SK-N-SH (cell line): ENCODE results near the gene RCE1. TPM values are rescaled to one million over a fixed set of nuclear protein-coding genes. Genes with fewer than 3 reads are reported as not detected.

ENCODE experiments used
- CTCF ChIA-PET: fragments of 300-600, 350-600 bp; formaldehyde crosslinking; extraction: SDS; loops from one replicate; lab custom pipeline; 2021; lab: Yijun Ruan, JAX
- POLR2A ChIA-PET: fragments of 350-600 bp; sonication (Branson Sonifier 250); formaldehyde crosslinking; extraction: SDS; loops from one replicate; lab custom pipeline; 2020; ENCODE audit warnings: antibody characterized with exemption, inconsistent platforms; lab: Yijun Ruan, JAX
- DNase-seq: peaks from one replicate; pipeline ENCODE4 v3.0.0; 2012
- H2AFZ ChIP-seq: fragments of 200-600 bp; sonication (generic); 2 replicates; pipeline ENCODE4 v1.8.1; 2016; ENCODE audit warnings: antibody characterized with exemption, mild to moderate bottlenecking, low read depth
- H3F3A ChIP-seq: fragments of 200-600 bp; sonication (generic); replicated peaks from 2 replicates; pipeline ENCODE3; 2016; ENCODE audit warnings: antibody characterized with exemption, mild to moderate bottlenecking; ENCODE audit not compliant: insufficient read depth
- H3K27ac ChIP-seq, 2 experiments: fragments of 200-500 bp in 1 of 2; fragments of 200-600 bp in 1 of 2; sonication (Bioruptor generic) in 1 of 2; sonication (generic), shearing (Covaris generic) in 1 of 2; 2 replicates each; pipeline versions ENCODE4 v1.5.1 to v1.6.1; 2014 to 2016; ENCODE audit warnings: low read depth in 2 of 2, inconsistent platforms in 1 of 2, low read length in 1 of 2, mild to moderate bottlenecking in 1 of 2, mixed read lengths in 1 of 2
- H3K27me3 ChIP-seq: fragments of 200-600 bp; sonication (generic), shearing (Covaris generic); 2 replicates; pipeline ENCODE4 v1.6.1; 2016; ENCODE audit warnings: mixed run types; ENCODE audit not compliant: insufficient read depth
- H3K36me3 ChIP-seq, 2 experiments: fragments of 200-500 bp in 1 of 2; fragments of 200-600 bp in 1 of 2; sonication (Bioruptor generic) in 1 of 2; sonication (generic) in 1 of 2; replicated peaks in 1 of 2; 2 replicates each; pipeline versions ENCODE3 to v1.5.1; 2014 to 2016; ENCODE audit warnings: low read length in 1 of 2, mild to moderate bottlenecking in 1 of 2; ENCODE audit not compliant: insufficient read depth in 2 of 2, control insufficient read depth in 1 of 2
- H3K4me1 ChIP-seq, 2 experiments: fragments of 200-500 bp in 1 of 2; fragments of 200-600 bp in 1 of 2; sonication (Bioruptor generic) in 1 of 2; sonication (generic), shearing (Covaris generic) in 1 of 2; 2 replicates each; pipeline versions ENCODE4 v1.5.1 to v1.6.1; 2014 to 2016; ENCODE audit warnings: low read depth in 1 of 2, low read length in 1 of 2, mixed run types in 1 of 2; ENCODE audit not compliant: insufficient read depth in 2 of 2, control insufficient read depth in 1 of 2
- H3K4me2 ChIP-seq: fragments of 200-600 bp; sonication (generic), shearing (Covaris generic); 2 replicates; pipeline ENCODE4 v1.6.1; 2017; ENCODE audit warnings: mixed run types
- H3K4me3 ChIP-seq, 2 experiments: fragments of 200-500 bp in 1 of 2; fragments of 200-600 bp in 1 of 2; sonication (Bioruptor generic) in 1 of 2; sonication (generic), shearing (Covaris generic) in 1 of 2; 2 replicates each; pipeline versions ENCODE4 v1.5.1 to v1.8.1; 2014 to 2016; ENCODE audit warnings: low read depth in 2 of 2, inconsistent platforms in 1 of 2, low read length in 1 of 2, mild to moderate bottlenecking in 1 of 2, mixed read lengths in 1 of 2, moderate library complexity in 1 of 2
- H3K79me2 ChIP-seq: fragments of 200-600 bp; sonication (generic); 2 replicates; pipeline ENCODE4 v1.8.1; 2017; ENCODE audit warnings: mild to moderate bottlenecking; ENCODE audit not compliant: insufficient read depth
- H3K9ac ChIP-seq: fragments of 200-600 bp; sonication (generic); 2 replicates; pipeline ENCODE4 v1.6.1; 2017; ENCODE audit warnings: mixed run types
- H3K9me2 ChIP-seq: fragments of 200-600 bp; sonication (generic); 2 replicates; pipeline ENCODE4 v1.6.1; 2017; ENCODE audit warnings: mixed run types
- H3K9me3 ChIP-seq: fragments of 200-600 bp; sonication (generic); 2 replicates; pipeline ENCODE4 v1.6.1; 2017; ENCODE audit warnings: mixed run types, mild to moderate bottlenecking, moderate library complexity
- H4K20me1 ChIP-seq: fragments of 200-600 bp; sonication (generic); 2 replicates; pipeline ENCODE4 v1.6.1; 2017; ENCODE audit warnings: mild to moderate bottlenecking, mixed run types; ENCODE audit not compliant: insufficient read depth
- CHD2 ChIP-seq: fragments of 150-350 bp; IDR thresholded peaks from 2 replicates; pipeline ENCODE4 v1.6.1; 2018; ENCODE audit warnings: low read length; ENCODE audit not compliant: partially characterized antibody
- CTCF ChIP-seq: fragments of 200-600 bp; sonication (generic); IDR thresholded peaks from 2 replicates; pipeline ENCODE4 v1.6.1; 2017; ENCODE audit warnings: antibody characterized with exemption, mild to moderate bottlenecking, moderate library complexity
- ELF1 ChIP-seq: IDR thresholded peaks from 2 replicates; pipeline ENCODE4 v1.4.0; 2012
- EZH2phosphoT487 ChIP-seq: fragments of 200-600 bp; sonication (generic); IDR thresholded peaks from 2 replicates; pipeline ENCODE4 v1.6.1; 2017; ENCODE audit warnings: low read depth, mixed run types, mild to moderate bottlenecking, antibody characterized with exemption, moderate library complexity, borderline replicate concordance
- FOXM1 ChIP-seq: IDR thresholded peaks from 2 replicates; pipeline ENCODE4 v1.4.0; 2012; ENCODE audit warnings: low read depth, mild to moderate bottlenecking
- GABPA ChIP-seq: IDR thresholded peaks from 2 replicates; pipeline ENCODE4 v1.4.0; 2012; ENCODE audit warnings: low read depth, mild to moderate bottlenecking
- GATA2 ChIP-seq: sonication (generic); formaldehyde crosslinking; IDR thresholded peaks from 2 replicates; pipeline ENCODE4 v1.5.0; 2020; ENCODE audit warnings: mild to moderate bottlenecking, missing genetic modification reagents
- MXI1 ChIP-seq: IDR thresholded peaks from 2 replicates; pipeline ENCODE4 v1.6.1; 2012; ENCODE audit warnings: mild to moderate bottlenecking, low read depth, low read length, improper control_type of control experiment
- NFIC ChIP-seq: IDR thresholded peaks from 2 replicates; pipeline ENCODE4 v1.4.0; 2012; ENCODE audit warnings: borderline replicate concordance
- NRF1 ChIP-seq: IDR thresholded peaks from 2 replicates; pipeline ENCODE4 v1.6.1; 2012; ENCODE audit warnings: low read depth, mild to moderate bottlenecking, low read length
- REST ChIP-seq: IDR thresholded peaks from 2 replicates; pipeline ENCODE4 v1.6.1; 2012; ENCODE audit warnings: mild to moderate bottlenecking, low read depth, low read length, moderate library complexity
- RFX5 ChIP-seq: IDR thresholded peaks from 2 replicates; pipeline ENCODE4 v1.6.1; 2012; ENCODE audit warnings: mild to moderate bottlenecking, improper control_type of control experiment, low read length
- SMC3 ChIP-seq: IDR thresholded peaks from 2 replicates; pipeline ENCODE4 v1.6.1; 2012; ENCODE audit warnings: low read depth, low read length, improper control_type of control experiment
- YY1 ChIP-seq: IDR thresholded peaks from 2 replicates; pipeline ENCODE4 v1.4.0; 2012; ENCODE audit warnings: low read depth, mild to moderate bottlenecking
- ZBTB33 ChIP-seq: IDR thresholded peaks from 2 replicates; pipeline ENCODE4 v1.4.0; 2012; ENCODE audit warnings: low read depth, borderline replicate concordance
- WGBS: methylation state at CpG from one replicate; pipeline ENCODE4 v1.1.6; 2017; ENCODE audit warnings: low lambda C conversion rate; 5-methylcytosine and 5-hydroxymethylcytosine counted together
- polyA plus RNA-seq, 3 experiments: library from polyadenylated mRNA; depleted of rRNA; stranded (reverse); fragments of >200 nt; gene quantifications; 2 replicates each; pipeline ENCODE4 v1.2.3, GENCODE V29; 2012

RCE1 gene
- polyA plus RNA-seq, 1 of the 3 experiments (the other 2 are of a cell fraction): 25.0 TPM

GRCh38 chr11:66846671-66847091 lies 3.4 kb downstream of the RCE1 start:
- H3K9me3 ChIP-seq: no peaks in the 10 kb centered on the region
- peaks cover 34% of the 10 kb centered on the region for H3K79me2 ChIP-seq
- WGBS: no CpG with 5 or more reads among the region's 4 CpGs
- no peaks in the 10 kb centered on the region for H3K27me3 ChIP-seq
- no peaks in the 10 kb centered on the region for H4K20me1 ChIP-seq
- H3K4me1 ChIP-seq: peaks cover 11 to 22% of the 10 kb centered on the region in 2 experiments; a peak in 3 of 4 replicates
- H3K9me2 ChIP-seq: no peaks in the 10 kb centered on the region
- H3K9ac ChIP-seq: no peak overlapping the region
- H3K4me3 ChIP-seq: no peak overlapping the region
- DNase-seq: no peak
- H2AFZ ChIP-seq: no peak overlapping the region
- no peak overlapping the region for H3K4me2 ChIP-seq
- no peaks in the 10 kb centered on the region for H3F3A ChIP-seq
- ChIA-PET CTCF (interaction anchor here (0.8 to 2.7 kb wide), 3 partner anchors 13 to 151 kb away, joined by 4 to 9 read pairs (median 8); partner anchors contain the start of gene C11orf86), POLR2A (interaction anchor here (0.7 kb wide), 1 partner anchor 26 kb away, joined by 3 read pairs; no protein-coding TSS in a partner anchor)
- TF ChIP-seq ELF1 (no peak), NFIC (no peak), REST (no peak), EZH2phosphoT487 (no peak)
- peaks cover 3 to 35% of the 10 kb centered on the region in 2 experiments for H3K36me3 ChIP-seq
- no peak overlapping the region for H3K27ac ChIP-seq

- Histone ChIP-seq H3K27ac (no peak overlapping the region), H3K9me2 (no peaks in the 10 kb centered on the region), H4K20me1 (no peaks in the 10 kb centered on the region), H3K4me3 (no peak overlapping the region), H3K4me1 (peaks cover 6 to 14% of the 10 kb centered on the region in 2 experiments; a peak in 2 of 4 replicates), H3K9me3 (no peaks in the 10 kb centered on the region), H3K27me3 (no peaks in the 10 kb centered on the region), H3K9ac (no peak overlapping the region), H3K4me2 (no peak overlapping the region), H2AFZ (no peak overlapping the region), H3K79me2 (peaks cover 25% of the 10 kb centered on the region)
- ChIA-PET CTCF (interaction anchor here (0.6 kb wide), 1 partner anchor 128 kb away, joined by 3 read pairs; no protein-coding TSS in a partner anchor), POLR2A (no interaction called here)
- DNase-seq: peak; percentile 17
- WGBS: 93% methylated on average over 9 of the region's 14 CpGs
- TF ChIP-seq MXI1 (no peak), SMC3 (no peak), FOXM1 (no peak), GABPA (no peak), ZBTB33 (no peak), ELF1 (no peak), CHD2 (no peak), NFIC (no peak), NRF1 (no peak), RFX5 (no peak), CTCF (no peak), GATA2 (CRISPR knock-in tag) (no peak), YY1 (no peak)
- TF ChIP-seq, all 33 proteins: peak for 0
- peaks cover 3 to 35% of the 10 kb centered on the region in 2 experiments for H3K36me3 ChIP-seq
- H3F3A ChIP-seq: no peaks in the 10 kb centered on the region
These were observed 4.4 kb downstream of the RCE1 start for GRCh38 chr11:66847461-66848232.
